Measurements from ENCODE around the gene HAS3. TPM values are rescaled to one million over a fixed set of nuclear protein-coding genes. Genes with fewer than 3 reads are reported as not detected.

The HAS3 gene
- total RNA-seq, 3 donors from 2014 or later: 4.6 to 19.4 (median 15.0) TPM

- no peaks in the 10 kb centered on the region for H3K36me3 ChIP-seq (ENCODE audit: low read depth)
- peaks cover 4% of the 10 kb centered on the region for H3K4me1 ChIP-seq (ENCODE audit: low read depth)
- H3K4me3 ChIP-seq: no peak overlapping the region
Measured at GRCh38 chr16:69165584-69165983, 60.1 kb downstream of the HAS3 start.

GRCh38 chr16:69166221-69166833, 60.9 kb downstream of the HAS3 start:
- intact Hi-C loops (cut with DNase I, micrococcal nuclease): no loop called here
- DNase-seq: no peak
- H3K4me3 ChIP-seq: no peak overlapping the region
- TF ChIP-seq, protein P1, sequence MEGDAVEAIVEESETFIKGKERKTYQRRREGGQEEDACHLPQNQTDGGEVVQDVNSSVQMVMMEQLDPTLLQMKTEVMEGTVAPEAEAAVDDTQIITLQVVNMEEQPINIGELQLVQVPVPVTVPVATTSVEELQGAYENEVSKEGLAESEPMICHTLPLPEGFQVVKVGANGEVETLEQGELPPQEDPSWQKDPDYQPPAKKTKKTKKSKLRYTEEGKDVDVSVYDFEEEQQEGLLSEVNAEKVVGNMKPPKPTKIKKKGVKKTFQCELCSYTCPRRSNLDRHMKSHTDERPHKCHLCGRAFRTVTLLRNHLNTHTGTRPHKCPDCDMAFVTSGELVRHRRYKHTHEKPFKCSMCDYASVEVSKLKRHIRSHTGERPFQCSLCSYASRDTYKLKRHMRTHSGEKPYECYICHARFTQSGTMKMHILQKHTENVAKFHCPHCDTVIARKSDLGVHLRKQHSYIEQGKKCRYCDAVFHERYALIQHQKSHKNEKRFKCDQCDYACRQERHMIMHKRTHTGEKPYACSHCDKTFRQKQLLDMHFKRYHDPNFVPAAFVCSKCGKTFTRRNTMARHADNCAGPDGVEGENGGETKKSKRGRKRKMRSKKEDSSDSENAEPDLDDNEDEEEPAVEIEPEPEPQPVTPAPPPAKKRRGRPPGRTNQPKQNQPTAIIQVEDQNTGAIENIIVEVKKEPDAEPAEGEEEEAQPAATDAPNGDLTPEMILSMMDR (IDR thresholded peaks at IDR 0.05): no peak
- no peaks in the 10 kb centered on the region for H3K9me3 ChIP-seq
- H3K4me1 ChIP-seq (ENCODE audit: low read depth): peaks cover 9% of the 10 kb centered on the region
- ATAC-seq: peak; percentile 15
- no peaks in the 10 kb centered on the region for H3K36me3 ChIP-seq (ENCODE audit: low read depth)

More at GRCh38 chr16:69165584-69165983, 60.1 kb downstream of the HAS3 start:
- TF ChIP-seq, protein P1 (IDR thresholded peaks at IDR 0.05): no peak
- no peak for DNase-seq
- intact Hi-C loops (cut with DNase I, micrococcal nuclease): no loop called here
- H3K9me3 ChIP-seq: no peaks in the 10 kb centered on the region
- no peak for ATAC-seq

- no peaks in the 10 kb centered on the region for H3K9me3 ChIP-seq
- peaks cover 10% of the 10 kb centered on the region for H3K4me1 ChIP-seq (ENCODE audit: low read depth)
- intact Hi-C loops (cut with DNase I, micrococcal nuclease): no loop called here
- TF ChIP-seq, protein P1 (IDR thresholded peaks at IDR 0.05): no peak
- DNase-seq: no peak
- H3K36me3 ChIP-seq (ENCODE audit: low read depth): no peaks in the 10 kb centered on the region
- ATAC-seq: no peak
- no peak overlapping the region for H3K4me3 ChIP-seq
Measured at GRCh38 chr16:69166946-69167930, 61.8 kb downstream of the HAS3 start.

Other genes with a start within 250 kb of the HAS3 start
- gene CHTF8, start 26.9 kb downstream of the HAS3 start, total RNA-seq: 100 to 1,000 TPM in 1 of 3 donors, 10 to 100 TPM in 2; 88.5 to 107 (median 94.5) TPM
- gene UTP4, start 27.0 kb downstream of the HAS3 start, total RNA-seq: 10 to 100 TPM; 18.6 to 33.2 (median 24.6) TPM
- 10 to 100 TPM; 28.7 to 50.9 (median 34.0) TPM for gene SNTB2, start 81.5 kb downstream of the HAS3 start, total RNA-seq
- 10 to 100 TPM; 35.9 to 39.6 (median 36.3) TPM for gene VPS4A, start 205.7 kb downstream of the HAS3 start, total RNA-seq
- gene PDF, start 224.9 kb downstream of the HAS3 start, total RNA-seq: 10 to 100 TPM in 1 of 3 donors, 1 to 10 TPM in 2; 9.0 to 14.8 (median 10.0) TPM
- gene COG8, start 233.9 kb downstream of the HAS3 start, total RNA-seq: 10 to 100 TPM; 35.6 to 38.3 (median 36.8) TPM
- 10 to 100 TPM; 20.1 to 25.1 (median 22.4) TPM for gene NIP7, start 234.1 kb downstream of the HAS3 start, total RNA-seq
- 10 to 100 TPM in 1 of 3 donors, 1 to 10 TPM in 2; 2.2 to 18.1 (median 2.3) TPM for gene TMED6, start 246.1 kb downstream of the HAS3 start, total RNA-seq